Pancreas (tissue), 10 donors: ENCODE measurements around the gene TENM4. TPM values are rescaled to one million over a fixed set of nuclear protein-coding genes. Genes with fewer than 3 reads are reported as not detected.

Source experiments
- ATAC-seq, 4 donors: fragments of 200-7000 bp; cut with Tn5 transposase; one replicate each; pipeline versions ENCODE4 v1.8.0 to v1.9.1; 2020; ENCODE audit warnings: mild to moderate bottlenecking in 4 of 4, moderate library complexity in 4 of 4
- DNase-seq, 6 donors: peaks; one replicate each; pipeline ENCODE4 v3.0.0-alpha.2; 2020
- FAIRE-seq: peaks from 2 replicates; lab custom pipeline; 2012; peaks lifted over from hg19 to GRCh38; lab: Jason Lieb, UNC
- H3K27ac ChIP-seq, 4 donors: fragments of 200-600 bp; sonication (generic); 1 replicate in 3 of 4; 2 replicates in 1 of 4; pipeline versions ENCODE4 v1.5.0 to v1.8.0; 2020
- H3K27me3 ChIP-seq, 4 donors: fragments of 200-600 bp; one replicate each; pipeline ENCODE4 v1.8.0; 2021
- H3K36me3 ChIP-seq, 3 donors: fragments of 200-600 bp; sonication (generic) in 1 of 3; one replicate each; pipeline versions ENCODE4 v1.5.0 to v1.8.0; 2020 to 2021
- H3K4me1 ChIP-seq, 3 donors: fragments of 200-600 bp; one replicate each; pipeline ENCODE4 v1.8.0; 2021
- H3K4me3 ChIP-seq, 4 donors: fragments of 200-600 bp; sonication (generic) in 2 of 4; one replicate each; pipeline versions ENCODE4 v1.5.0 to v1.8.0; 2020 to 2021
- H3K9me3 ChIP-seq, 4 donors: fragments of 200-600 bp; one replicate each; pipeline ENCODE4 v1.8.0; 2021
- CTCF ChIP-seq, 4 donors: fragments of 200-600 bp; sonication (generic) in 3 of 4; IDR thresholded peaks; one replicate each; pipeline versions ENCODE4 v1.5.0 to v1.8.0; 2021; ENCODE audit warnings: antibody characterized with exemption in 4 of 4
- WGBS, 2 donors: extraction: QIAGEN DNeasy Blood & Tissue Kit; methylation state at CpG; one replicate each; pipeline ENCODE4 v1.1.7; 2013; 5-methylcytosine and 5-hydroxymethylcytosine counted together
- intact Hi-C, 3 donors: fragments of 100-400 bp; cut with DNase I; formaldehyde crosslinking; loops; one replicate each; pipeline versions ENCODE4 v1.11.1 to v1.14.2; 2022
- polyA plus RNA-seq, 2 donors: library from polyadenylated mRNA; stranded (reverse); fragments of 200-250 nt; gene quantifications; one replicate each; pipeline ENCODE4 v1.2.3, GENCODE V29; 2013
- total RNA-seq, 6 donors: library from RNA; stranded (reverse); fragmentation: NEBNext Ultra II Directional in 4 of 6; extraction: Animal tissue kit (Norgen Biotek cat#: 25700) in 4 of 6; gene quantifications; one replicate each; pipeline versions ENCODE4 v1.2.1 to v1.2.4, GENCODE V29; 2021 to 2023
- donor health status: healthy with polysubstance abuse.
- donor health status: DM: no; HTN: no; CAD: no; lungs with moderate emphysema.
- donor health status: DM: no; HTN: no; CAD: no.
- donor health status: control.
- donor health status: control.
- donor health status: Bipolar disorder and iron deficiency.
- donor health status: DM: yes; HTN: yes; CAD: no.
- donor health status: DM: no; HTN: no; CAD: no.
- donor health status: DM: no; HTN: no; CAD: no.
- donor health status: DM: yes; HTN: yes; CAD: no.

TENM4 gene
- total and polyA plus RNA-seq, 8 donors, result 0.37 to 6.8 (median 1.3) TPM

GRCh38 chr11:79371152-79371551, 69.7 kb downstream of the TENM4 start:
- H3K36me3 ChIP-seq, result no peaks in the 10 kb centered on the region
- FAIRE-seq (no peak), DNase-seq (no peak)

GRCh38 chr11:79369055-79369454, 71.8 kb downstream of the TENM4 start:
- intact Hi-C loops, result no loop called here
- TF ChIP-seq CTCF (IDR thresholded peaks at IDR 0.05), result no peak
- no peak overlapping the region for H3K27ac ChIP-seq
- ATAC-seq (no peak), DNase-seq (no peak), FAIRE-seq (no peak)
- no peaks in the 10 kb centered on the region for H3K36me3 ChIP-seq
- H3K9me3 ChIP-seq, result no peaks in the 10 kb centered on the region
- H3K4me1 ChIP-seq, result no peaks in the 10 kb centered on the region
- H3K27me3 ChIP-seq, result no peaks in the 10 kb centered on the region
- 69 to 72% methylated on average over 5 of the region's 5 CpGs for WGBS, 2 donors
- H3K4me3 ChIP-seq, result no peak overlapping the region

More at GRCh38 chr11:79371152-79371551, 69.7 kb downstream of the TENM4 start:
- intact Hi-C loops, result no loop called here
- 42 to 46% methylated on average over 1 of the region's 1 CpG for WGBS, 2 donors
- H3K4me3 ChIP-seq, result no peak overlapping the region
- ATAC-seq, result no peak
- no peak overlapping the region for H3K27ac ChIP-seq
- TF ChIP-seq CTCF (IDR thresholded peaks at IDR 0.05), result no peak
- H3K9me3 ChIP-seq, result no peaks in the 10 kb centered on the region
- H3K4me1 ChIP-seq, result no peaks in the 10 kb centered on the region
- no peaks in the 10 kb centered on the region for H3K27me3 ChIP-seq

- intact Hi-C loops, result no loop called here
- no peak overlapping the region for H3K27ac ChIP-seq
These were observed 73.0 kb downstream of the TENM4 start for GRCh38 chr11:79367844-79368243.

GRCh38 chr11:79366218-79366617, 74.6 kb downstream of the TENM4 start:
- Histone ChIP-seq H3K4me1 (no peaks in the 10 kb centered on the region), H3K27ac (no peak overlapping the region), H3K9me3 (no peaks in the 10 kb centered on the region), H3K27me3 (no peaks in the 10 kb centered on the region), H3K36me3 (no peaks in the 10 kb centered on the region), H3K4me3 (no peak overlapping the region)
- DNase-seq (no peak), FAIRE-seq (no peak), ATAC-seq (no peak)
- intact Hi-C loops, result no loop called here
- TF ChIP-seq CTCF (IDR thresholded peaks at IDR 0.05), result no peak
- WGBS, 2 donors, result 95 to 98% methylated on average over 2 of the region's 2 CpGs

More at GRCh38 chr11:79367844-79368243, 73.0 kb downstream of the TENM4 start:
- H3K36me3 ChIP-seq, result no peaks in the 10 kb centered on the region
- 56 to 70% methylated on average over 4 of the region's 4 CpGs for WGBS, 2 donors
- ATAC-seq (no peak), DNase-seq (no peak), FAIRE-seq (no peak)
- TF ChIP-seq CTCF (IDR thresholded peaks at IDR 0.05), result no peak
- no peaks in the 10 kb centered on the region for H3K4me1 ChIP-seq
- H3K9me3 ChIP-seq, result no peaks in the 10 kb centered on the region
- no peak overlapping the region for H3K4me3 ChIP-seq
- H3K27me3 ChIP-seq, result no peaks in the 10 kb centered on the region

GRCh38 chr11:79363861-79364378, 76.9 kb downstream of the TENM4 start:
- no peak for FAIRE-seq

More at GRCh38 chr11:79363861-79364378, 76.9 kb downstream of the TENM4 start:
- Histone ChIP-seq H3K4me1 (no peaks in the 10 kb centered on the region), H3K9me3 (no peaks in the 10 kb centered on the region), H3K27ac (no peak overlapping the region), H3K27me3 (no peaks in the 10 kb centered on the region), H3K4me3 (no peak overlapping the region), H3K36me3 (no peaks in the 10 kb centered on the region)
- no peak for TF ChIP-seq CTCF (IDR thresholded peaks at IDR 0.05)
- DNase-seq, result no peak
- no peak for ATAC-seq
- WGBS, 2 donors, result 78 to 86% methylated on average over 5 of the region's 5 CpGs
- intact Hi-C loops, result no loop called here
